Left lung (tissue), 10 donors: ENCODE measurements around the gene SLC25A25. TPM values are rescaled to one million over a fixed set of nuclear protein-coding genes. Genes with fewer than 3 reads are reported as not detected.
"Not testable (repeated sequence)": the region's sequence is repeated elsewhere in the genome, so short reads cannot be mapped to it uniquely, and the experiment has no call there.

Experiments
- ATAC-seq: fragments of 200-7000 bp; cut with Tn5 transposase; one replicate; pipeline ENCODE4 v1.9.1; 2020; ENCODE audit warnings: moderate library complexity
- DNase-seq, 4 donors: peaks; one replicate each; pipeline ENCODE4 v3.0.0-alpha.2; 2013 to 2020
- H3K27ac ChIP-seq, 2 donors: fragments of 200-600 bp; sonication (generic) in 1 of 2; one replicate each; pipeline versions ENCODE4 v1.5.0 to v1.8.0; 2020 to 2021
- H3K27me3 ChIP-seq, 2 donors: fragments of 200-600 bp; sonication (generic) in 1 of 2; one replicate each; pipeline versions ENCODE4 v1.5.0 to v1.8.0; 2020 to 2021
- H3K36me3 ChIP-seq, 2 donors: fragments of 200-600 bp; sonication (generic) in 1 of 2; one replicate each; pipeline versions ENCODE4 v1.5.0 to v1.8.0; 2020 to 2021
- H3K4me1 ChIP-seq, 2 donors: fragments of 200-600 bp; one replicate each; pipeline ENCODE4 v1.8.0; 2021
- H3K4me3 ChIP-seq, 2 donors: fragments of 200-600 bp; sonication (generic) in 1 of 2; one replicate each; pipeline versions ENCODE4 v1.5.0 to v1.8.0; 2020 to 2021; ENCODE audit warnings: mild to moderate bottlenecking in 1 of 2
- H3K9me3 ChIP-seq, 2 donors: fragments of 200-600 bp; sonication (generic) in 1 of 2; one replicate each; pipeline versions ENCODE4 v1.5.0 to v1.8.0; 2020 to 2021
- CTCF ChIP-seq, 2 donors: fragments of 200-600 bp; sonication (generic) in 1 of 2; IDR thresholded peaks; one replicate each; pipeline versions ENCODE4 v1.5.0 to v1.8.0; 2021; ENCODE audit warnings: antibody characterized with exemption in 2 of 2
- intact Hi-C, 2 donors: fragments of 100-400 bp; cut with DNase I; formaldehyde crosslinking; loops; one replicate each; pipeline versions ENCODE4 v1.11.2 to v1.14.2; 2022
- polyA plus RNA-seq, 6 donors: library from polyadenylated mRNA; unstranded; fragments of 120-200 nt; gene quantifications; one replicate each; pipeline ENCODE4 v1.2.1, GENCODE V29; 2013; ENCODE audit not compliant: insufficient read length in 6 of 6
- total RNA-seq, 2 donors: library from RNA; stranded (reverse); fragmentation: NEBNext Ultra II Directional; extraction: Animal tissue kit (Norgen Biotek cat#: 25700); gene quantifications; one replicate each; pipeline ENCODE4 v1.2.1, GENCODE V29; 2021
- donor health status: DM: no; HTN: yes; CAD: no.
- donor health status: DM: no; HTN: no; CAD: no.

SLC25A25 gene
- total and polyA plus RNA-seq, 8 donors = 9.8 to 21.0 (median 15.4) TPM

DNA sequence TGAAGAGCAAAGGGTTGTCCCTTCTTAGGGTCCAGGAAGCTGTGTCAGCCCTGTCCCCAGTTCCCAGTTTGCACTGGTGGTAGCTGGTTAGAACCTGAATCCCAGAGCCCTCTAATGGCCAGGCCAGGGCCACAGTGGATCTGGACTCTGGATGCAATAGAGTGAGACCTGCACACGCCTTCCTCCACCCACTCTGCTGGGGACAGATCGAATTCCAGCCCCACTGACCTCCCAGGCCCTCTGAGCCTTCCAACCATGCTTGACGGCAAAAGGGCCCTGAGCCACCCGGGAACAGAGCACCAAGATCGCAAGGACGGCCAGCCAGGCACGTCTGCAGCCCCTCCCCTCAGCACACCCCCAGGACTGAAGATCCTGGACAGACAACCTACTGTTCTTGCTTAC is 24.6 kb upstream of the SLC25A25 start:
- ATAC-seq (no peak), DNase-seq (no peak)
- Histone ChIP-seq H3K4me1 (no peaks in the 10 kb centered on the region), H3K27me3 (no peaks in the 10 kb centered on the region), H3K27ac (no peak overlapping the region), H3K9me3 (no peaks in the 10 kb centered on the region), H3K36me3 (no peaks in the 10 kb centered on the region), H3K4me3 (no peak overlapping the region)
- TF ChIP-seq CTCF (IDR thresholded peaks at IDR 0.05) = no peak
- intact Hi-C loops = no loop called here

GRCh38 chr9:128045409-128045808 is 22.6 kb upstream of the SLC25A25 start:
- DNase-seq, intact Hi-C loops, ATAC-seq, H3K27me3 ChIP-seq, H3K4me3 ChIP-seq, H3K9me3 ChIP-seq, H3K36me3 ChIP-seq, H3K27ac ChIP-seq, H3K4me1 ChIP-seq: not testable (repeated sequence)

DNA sequence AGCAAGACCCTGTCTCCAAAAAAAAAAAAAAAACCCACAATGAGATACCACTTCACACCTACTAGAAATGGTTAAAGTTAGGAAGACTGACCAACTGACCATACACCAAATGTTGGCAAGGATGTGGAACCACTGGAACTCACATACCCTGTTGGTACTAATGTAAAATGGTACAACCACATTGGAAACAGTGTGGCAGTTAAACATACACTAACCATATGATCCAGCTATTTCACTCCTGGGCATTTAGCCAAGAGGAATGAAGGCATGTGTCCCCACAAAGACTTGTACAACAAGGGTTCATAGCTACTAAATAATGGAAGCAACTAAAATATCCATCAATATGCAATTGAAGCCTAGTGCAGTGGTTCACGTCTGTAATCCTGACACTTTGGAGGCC is 22.2 kb upstream of the SLC25A25 start:
- Histone ChIP-seq H3K9me3 (no peaks in the 10 kb centered on the region), H3K4me3 (no peak overlapping the region), H3K27me3 (no peaks in the 10 kb centered on the region), H3K36me3 (no peaks in the 10 kb centered on the region), H3K27ac (no peak overlapping the region), H3K4me1 (no peaks in the 10 kb centered on the region)
- peak in 1 of 4 donors; percentile 42 for DNase-seq
- no peak for ATAC-seq
- no peak for TF ChIP-seq CTCF (IDR thresholded peaks at IDR 0.05)
- intact Hi-C loops = no loop called here

DNA sequence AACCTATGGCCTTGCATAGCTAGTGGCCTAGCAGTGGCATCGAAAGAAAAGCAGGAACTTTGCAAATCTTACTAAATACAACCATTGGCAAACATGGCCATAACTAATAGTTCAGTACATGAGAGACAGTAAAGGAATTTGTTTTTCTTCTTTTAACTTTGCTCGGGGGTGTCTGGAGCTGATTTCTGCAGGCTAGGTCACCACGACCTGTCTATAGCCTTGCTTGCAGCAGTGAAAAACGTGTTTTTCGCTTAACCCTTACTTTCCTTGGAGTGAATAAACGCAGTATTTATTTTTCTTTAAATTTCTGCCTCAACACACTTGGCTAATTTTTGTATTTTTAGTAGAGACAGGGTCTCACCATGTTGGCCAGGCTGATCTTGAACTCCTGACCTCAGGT is 20.8 kb upstream of the SLC25A25 start:
- H3K27me3 ChIP-seq = no peaks in the 10 kb centered on the region
- no peak for TF ChIP-seq CTCF (IDR thresholded peaks at IDR 0.05)
- H3K27ac ChIP-seq = no peak overlapping the region
- intact Hi-C loops = no loop called here
- H3K4me3 ChIP-seq = no peak overlapping the region
- H3K4me1 ChIP-seq = no peaks in the 10 kb centered on the region
- no peaks in the 10 kb centered on the region for H3K9me3 ChIP-seq
- no peak for DNase-seq
- ATAC-seq = no peak
- H3K36me3 ChIP-seq = no peaks in the 10 kb centered on the region

GRCh38 chr9:128048663-128049062 is 19.4 kb upstream of the SLC25A25 start:
- Histone ChIP-seq H3K9me3 (no peaks in the 10 kb centered on the region), H3K4me1 (peaks cover 0 to 10% of the 10 kb centered on the region in 2 donors), H3K4me3 (no peak overlapping the region), H3K36me3 (no peaks in the 10 kb centered on the region), H3K27ac (no peak overlapping the region), H3K27me3 (no peaks in the 10 kb centered on the region)
- ATAC-seq (no peak), DNase-seq (no peak)
- intact Hi-C loops = no loop called here
- no peak for TF ChIP-seq CTCF (IDR thresholded peaks at IDR 0.05)

- no peak overlapping the region for H3K4me3 ChIP-seq
- no peaks in the 10 kb centered on the region for H3K27me3 ChIP-seq
- ATAC-seq (no peak), DNase-seq (no peak)
- no peaks in the 10 kb centered on the region for H3K36me3 ChIP-seq
- no peak for TF ChIP-seq CTCF (IDR thresholded peaks at IDR 0.05)
- intact Hi-C loops = no loop called here
- no peaks in the 10 kb centered on the region for H3K9me3 ChIP-seq
- peak overlapping the region in 1 of 2 donors; percentile 18 for H3K27ac ChIP-seq
- peaks cover 4 to 22% of the 10 kb centered on the region in 2 donors for H3K4me1 ChIP-seq
Measured at GRCh38 chr9:128049843-128050242, 18.2 kb upstream of the SLC25A25 start.
